Measurements from ENCODE around the gene FMNL1. TPM values are rescaled to one million over a fixed set of nuclear protein-coding genes. Genes with fewer than 3 reads are reported as not detected.

The FMNL1 gene
- total RNA-seq, result 26.0 and 27.5 TPM in 2 replicates

GRCh38 chr17:45221081-45222013 lies at the start of gene FMNL1:
TSS of gene FMNL1 (plus strand) at chr17:45221885. CDS start at chr17:45222125, 240 bp downstream.
- H3K27me3 ChIP-seq (ENCODE audit: control insufficient read depth, insufficient read depth, low read length), result peaks cover 2% of the 10 kb centered on the region
- no peaks in the 10 kb centered on the region for H3K36me3 ChIP-seq (ENCODE audit: control insufficient read depth, insufficient read depth, low read length)
- TF ChIP-seq CTCF (IDR thresholded peaks at IDR 0.05; ENCODE audit: insufficient read depth, low read length, poor library complexity, severe bottlenecking), result no peak
- DNase-seq (ENCODE audit: low read depth), result no peak
- H3K4me3 ChIP-seq (ENCODE audit: low read depth, low read length), result peak within 1 kb of the TSS; percentile 54

GRCh38 chr17:45172232-45172540 lies 49.5 kb upstream of the FMNL1 start:
- TF ChIP-seq CTCF (IDR thresholded peaks at IDR 0.05; ENCODE audit: insufficient read depth, low read length, poor library complexity, severe bottlenecking), result no peak
- Histone ChIP-seq H3K4me3 (ENCODE audit: low read depth, low read length) (no peak overlapping the region), H3K36me3 (ENCODE audit: control insufficient read depth, insufficient read depth, low read length) (no peaks in the 10 kb centered on the region), H3K27me3 (ENCODE audit: control insufficient read depth, insufficient read depth, low read length) (no peaks in the 10 kb centered on the region)
- DNase-seq (ENCODE audit: low read depth), result no peak

- TF ChIP-seq CTCF (IDR thresholded peaks at IDR 0.05; ENCODE audit: insufficient read depth, low read length, poor library complexity, severe bottlenecking), result peak; percentile 19
- H3K36me3 ChIP-seq (ENCODE audit: control insufficient read depth, insufficient read depth, low read length), result no peaks in the 10 kb centered on the region
- peak; percentile 90 for DNase-seq (ENCODE audit: low read depth)
- H3K4me3 ChIP-seq (ENCODE audit: low read depth, low read length), result no peak overlapping the region
- H3K27me3 ChIP-seq (ENCODE audit: control insufficient read depth, insufficient read depth, low read length), result no peaks in the 10 kb centered on the region
These were observed 49.0 kb upstream of the FMNL1 start for GRCh38 chr17:45172541-45173286.

- TF ChIP-seq CTCF (IDR thresholded peaks at IDR 0.05; ENCODE audit: insufficient read depth, low read length, poor library complexity, severe bottlenecking), result no peak
- Histone ChIP-seq H3K4me3 (ENCODE audit: low read depth, low read length) (no peak overlapping the region), H3K27me3 (ENCODE audit: control insufficient read depth, insufficient read depth, low read length) (no peaks in the 10 kb centered on the region), H3K36me3 (ENCODE audit: control insufficient read depth, insufficient read depth, low read length) (no peaks in the 10 kb centered on the region)
- DNase-seq (ENCODE audit: low read depth), result no peak
These were observed 45.9 kb upstream of the FMNL1 start for GRCh38 chr17:45175759-45176115.

- H3K4me3 ChIP-seq (ENCODE audit: low read depth, low read length), result no peak overlapping the region
- H3K36me3 ChIP-seq (ENCODE audit: control insufficient read depth, insufficient read depth, low read length), result no peaks in the 10 kb centered on the region
- TF ChIP-seq CTCF (IDR thresholded peaks at IDR 0.05; ENCODE audit: insufficient read depth, low read length, poor library complexity, severe bottlenecking), result no peak
- H3K27me3 ChIP-seq (ENCODE audit: control insufficient read depth, insufficient read depth, low read length), result no peaks in the 10 kb centered on the region
- no peak for DNase-seq (ENCODE audit: low read depth)
These were observed 44.1 kb upstream of the FMNL1 start for GRCh38 chr17:45177563-45177962.
